Astrocyte (in vitro differentiated cells and primary cell): ENCODE data around the gene SHB.

ENCODE experiments used
- EZH2 ChIP-seq: IDR thresholded peaks from 2 replicates; pipeline ENCODE4 v1.6.1; 2012; ENCODE audit warnings: mild to moderate bottlenecking, low read length, inconsistent platforms; ENCODE audit not compliant: insufficient read depth
- TF ChIP-seq, protein P1 (sequence below): IDR thresholded peaks from 2 replicates; pipeline ENCODE4 v1.5.1; 2011; ENCODE audit warnings: low read depth, mild to moderate bottlenecking, inconsistent platforms, low read length, moderate library complexity; ENCODE audit not compliant: insufficient read depth

DNA sequence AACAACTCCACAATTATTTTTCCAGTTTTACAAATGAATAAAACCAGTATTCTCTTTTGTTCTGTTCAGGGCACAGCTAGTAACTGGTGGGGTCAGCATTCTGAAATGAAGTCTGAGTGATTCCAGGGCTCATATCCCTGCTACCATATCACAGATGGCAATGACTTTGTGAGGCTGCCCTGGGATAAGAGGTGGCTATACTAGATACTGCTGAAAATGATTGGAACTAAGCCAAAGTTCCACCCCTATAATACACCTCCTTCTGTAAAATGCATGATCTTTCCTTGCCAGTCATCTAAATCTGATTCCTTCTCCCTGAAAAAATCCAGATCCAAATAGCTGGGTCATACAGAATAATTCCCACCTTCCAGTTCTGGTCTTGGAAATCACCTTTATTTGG, 179.5 kb downstream of the SHB start:
- no peak for TF ChIP-seq EZH2
- TF ChIP-seq, protein P1, sequence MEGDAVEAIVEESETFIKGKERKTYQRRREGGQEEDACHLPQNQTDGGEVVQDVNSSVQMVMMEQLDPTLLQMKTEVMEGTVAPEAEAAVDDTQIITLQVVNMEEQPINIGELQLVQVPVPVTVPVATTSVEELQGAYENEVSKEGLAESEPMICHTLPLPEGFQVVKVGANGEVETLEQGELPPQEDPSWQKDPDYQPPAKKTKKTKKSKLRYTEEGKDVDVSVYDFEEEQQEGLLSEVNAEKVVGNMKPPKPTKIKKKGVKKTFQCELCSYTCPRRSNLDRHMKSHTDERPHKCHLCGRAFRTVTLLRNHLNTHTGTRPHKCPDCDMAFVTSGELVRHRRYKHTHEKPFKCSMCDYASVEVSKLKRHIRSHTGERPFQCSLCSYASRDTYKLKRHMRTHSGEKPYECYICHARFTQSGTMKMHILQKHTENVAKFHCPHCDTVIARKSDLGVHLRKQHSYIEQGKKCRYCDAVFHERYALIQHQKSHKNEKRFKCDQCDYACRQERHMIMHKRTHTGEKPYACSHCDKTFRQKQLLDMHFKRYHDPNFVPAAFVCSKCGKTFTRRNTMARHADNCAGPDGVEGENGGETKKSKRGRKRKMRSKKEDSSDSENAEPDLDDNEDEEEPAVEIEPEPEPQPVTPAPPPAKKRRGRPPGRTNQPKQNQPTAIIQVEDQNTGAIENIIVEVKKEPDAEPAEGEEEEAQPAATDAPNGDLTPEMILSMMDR, result no peak
